Suppressor macrophage treated with lipopolysaccharide for 4 hours (primary cell): ENCODE results near the gene SLC25A18.
"Not testable (repeated sequence)": the region's sequence is repeated elsewhere in the genome, so short reads cannot be mapped to it uniquely, and the experiment has no call there.

Source experiments
- DNase-seq: peaks from one replicate; pipeline ENCODE4 v3.0.0-alpha.2; 2020

The SLC25A18 gene

GRCh38 chr22:17612057-17612456, 48.8 kb downstream of the SLC25A18 start:
- no peak for DNase-seq

GRCh38 chr22:17613280-17613679, 50.0 kb downstream of the SLC25A18 start:
- DNase-seq: no peak

GRCh38 chr22:17627961-17628405, 64.7 kb downstream of the SLC25A18 start:
- DNase-seq: no peak

GRCh38 chr22:17628406-17629172, 65.3 kb downstream of the SLC25A18 start, which contains the start of gene ATP6V1E1:
ATP6V1E1 (minus strand) TSS chr22:17628749; CDS start chr22:17628635, 114 bp downstream.
- DNase-seq: peak; percentile 99

- DNase-seq: no peak
These were observed 65.8 kb downstream of the SLC25A18 start for GRCh38 chr22:17629173-17629489.

GRCh38 chr22:17629641-17630040, 66.3 kb downstream of the SLC25A18 start:
- peak; percentile 62 for DNase-seq

- DNase-seq: no peak
These were observed 67.8 kb downstream of the SLC25A18 start for GRCh38 chr22:17631076-17631565.

GRCh38 chr22:17633217-17633997, 70.1 kb downstream of the SLC25A18 start:
- no peak for DNase-seq

- no peak for DNase-seq
These were observed 70.7 kb downstream of the SLC25A18 start for GRCh38 chr22:17633998-17634323.

- DNase-seq: no peak
These were observed 71.4 kb downstream of the SLC25A18 start for GRCh38 chr22:17634696-17635095.

- not testable (repeated sequence) for DNase-seq
These were observed 73.6 kb downstream of the SLC25A18 start for GRCh38 chr22:17636850-17637249.

GRCh38 chr22:17637490-17638181, 74.3 kb downstream of the SLC25A18 start:
- no peak for DNase-seq

GRCh38 chr22:17638182-17638431, 74.8 kb downstream of the SLC25A18 start:
- DNase-seq: no peak

- peak; percentile 92 for DNase-seq
These were observed 75.3 kb downstream of the SLC25A18 start, which contains the start of gene BCL2L13 for GRCh38 chr22:17638432-17639246. BCL2L13 (plus strand) TSS chr22:17638757; CDS start chr22:17655712, 16,955 bp downstream.

GRCh38 chr22:17639247-17639741, 76.0 kb downstream of the SLC25A18 start:
- DNase-seq: peak; percentile 51
